Measurements from ENCODE around the gene CYP2U1.

DNA sequence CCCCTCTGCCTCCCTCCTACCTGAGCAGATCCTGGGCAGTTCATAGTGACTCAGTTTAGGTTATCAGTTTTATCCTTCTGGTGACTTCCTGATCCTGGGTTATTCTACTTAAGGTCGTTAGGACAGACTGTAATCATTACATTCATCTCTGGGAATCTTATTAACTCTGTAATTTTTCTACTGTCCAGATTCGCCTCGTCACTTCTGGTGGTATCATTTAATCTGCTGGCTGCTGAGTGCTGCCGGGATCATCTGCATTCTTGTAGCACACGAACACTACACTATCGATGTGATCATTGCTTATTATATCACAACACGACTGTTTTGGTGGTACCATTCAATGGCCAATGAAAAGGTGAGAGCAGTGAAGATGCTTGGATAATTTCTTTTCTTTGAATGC, 23.0 kb upstream of the CYP2U1 start:
- TF ChIP-seq, protein P1, sequence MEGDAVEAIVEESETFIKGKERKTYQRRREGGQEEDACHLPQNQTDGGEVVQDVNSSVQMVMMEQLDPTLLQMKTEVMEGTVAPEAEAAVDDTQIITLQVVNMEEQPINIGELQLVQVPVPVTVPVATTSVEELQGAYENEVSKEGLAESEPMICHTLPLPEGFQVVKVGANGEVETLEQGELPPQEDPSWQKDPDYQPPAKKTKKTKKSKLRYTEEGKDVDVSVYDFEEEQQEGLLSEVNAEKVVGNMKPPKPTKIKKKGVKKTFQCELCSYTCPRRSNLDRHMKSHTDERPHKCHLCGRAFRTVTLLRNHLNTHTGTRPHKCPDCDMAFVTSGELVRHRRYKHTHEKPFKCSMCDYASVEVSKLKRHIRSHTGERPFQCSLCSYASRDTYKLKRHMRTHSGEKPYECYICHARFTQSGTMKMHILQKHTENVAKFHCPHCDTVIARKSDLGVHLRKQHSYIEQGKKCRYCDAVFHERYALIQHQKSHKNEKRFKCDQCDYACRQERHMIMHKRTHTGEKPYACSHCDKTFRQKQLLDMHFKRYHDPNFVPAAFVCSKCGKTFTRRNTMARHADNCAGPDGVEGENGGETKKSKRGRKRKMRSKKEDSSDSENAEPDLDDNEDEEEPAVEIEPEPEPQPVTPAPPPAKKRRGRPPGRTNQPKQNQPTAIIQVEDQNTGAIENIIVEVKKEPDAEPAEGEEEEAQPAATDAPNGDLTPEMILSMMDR (conservative IDR thresholded peaks at IDR 0.05 in 1 of 2, IDR thresholded peaks at IDR 0.05 in 1 of 2; ENCODE audit: low read depth in 1 of 2, low read length in 2 of 2): no peak
- TF ChIP-seq EZH2 (IDR thresholded peaks at IDR 0.05; ENCODE audit: low read length, missing control alignments): no peak

All from fibroblast of lung (primary cell).